GM12878 (cell line): ENCODE data around the gene SCARB1.

Source experiments
- FOXM1 ChIP-seq: IDR thresholded peaks from 2 replicates; pipeline ENCODE4 v1.6.1; 2012; ENCODE audit warnings: low read depth, mild to moderate bottlenecking, inconsistent platforms, low read length, moderate library complexity
- MEF2A ChIP-seq: IDR thresholded peaks from 2 replicates; pipeline ENCODE4 v1.6.1; 2011; ENCODE audit warnings: low read depth, mild to moderate bottlenecking, low read length, moderate library complexity; ENCODE audit not compliant: insufficient read depth
- RELA ChIP-seq: fragments of 450-650 bp; IDR thresholded peaks from 2 replicates; pipeline ENCODE4 v1.8.0; 2014; ENCODE audit warnings: borderline replicate concordance; ENCODE audit not compliant: partially characterized antibody
- SIN3A ChIP-seq: IDR thresholded peaks from 2 replicates; pipeline ENCODE4 v1.6.1; 2012; ENCODE audit warnings: low read depth, low read length, improper control_type of control experiment
- TAF1 ChIP-seq: IDR thresholded peaks from 2 replicates; pipeline ENCODE4 v1.6.1; 2011; ENCODE audit warnings: mild to moderate bottlenecking, low read depth, low read length, borderline replicate concordance
- TF ChIP-seq, protein P1 (sequence below): IDR thresholded peaks from 2 replicates; pipeline ENCODE4 v1.6.1; 2011; ENCODE audit warnings: low read depth, low read length, improper control_type of control experiment, borderline replicate concordance
- TF ChIP-seq, protein P2 (sequence below), 3 experiments: IDR thresholded peaks in 2 of 3; conservative IDR thresholded peaks in 1 of 3; 2 replicates each; pipeline ENCODE4 v1.5.1; 2011; ENCODE audit warnings: low read depth in 3 of 3, low read length in 3 of 3, mild to moderate bottlenecking in 3 of 3, control low read depth in 2 of 3, moderate library complexity in 2 of 3, inconsistent platforms in 1 of 3, mixed read lengths in 1 of 3; ENCODE audit not compliant: control insufficient read depth in 2 of 3, insufficient read depth in 1 of 3; ENCODE audit errors: extremely low read depth in 1 of 3

DNA sequence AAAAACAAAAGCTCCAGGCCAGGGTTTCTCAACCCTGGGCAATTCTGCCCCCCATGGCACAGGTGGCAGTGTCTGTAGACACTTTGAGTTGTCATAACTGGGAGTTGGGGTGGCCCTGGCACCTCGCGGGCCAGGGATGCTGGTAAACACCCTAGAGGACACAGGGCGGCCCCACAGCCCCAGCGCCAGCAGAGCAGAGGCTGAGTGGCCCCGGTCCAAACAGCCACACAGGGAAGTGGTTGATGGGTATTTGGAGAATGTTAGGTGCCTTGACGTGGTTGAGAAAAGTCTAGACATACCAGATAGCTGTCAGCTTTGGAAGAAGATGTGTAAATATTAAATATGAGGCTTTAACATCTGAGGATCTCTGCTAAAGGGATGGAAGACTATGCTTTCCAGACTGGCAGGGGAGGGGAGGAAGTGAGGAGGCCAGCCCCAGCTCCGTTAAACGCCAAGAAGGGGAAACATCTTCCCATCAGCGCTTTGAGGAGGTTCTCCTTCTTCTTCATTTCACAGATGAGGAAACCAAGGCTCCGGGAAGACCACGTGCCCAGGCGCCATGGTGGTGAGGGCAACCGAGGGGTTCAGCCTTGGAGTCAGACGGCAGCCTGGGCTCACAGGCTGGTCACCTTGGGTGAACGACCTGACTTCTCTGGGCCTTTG is 103.7 kb downstream of the SCARB1 start:
- TF ChIP-seq, protein P1, sequence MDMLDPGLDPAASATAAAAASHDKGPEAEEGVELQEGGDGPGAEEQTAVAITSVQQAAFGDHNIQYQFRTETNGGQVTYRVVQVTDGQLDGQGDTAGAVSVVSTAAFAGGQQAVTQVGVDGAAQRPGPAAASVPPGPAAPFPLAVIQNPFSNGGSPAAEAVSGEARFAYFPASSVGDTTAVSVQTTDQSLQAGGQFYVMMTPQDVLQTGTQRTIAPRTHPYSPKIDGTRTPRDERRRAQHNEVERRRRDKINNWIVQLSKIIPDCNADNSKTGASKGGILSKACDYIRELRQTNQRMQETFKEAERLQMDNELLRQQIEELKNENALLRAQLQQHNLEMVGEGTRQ, result no peak
- TF ChIP-seq, protein P2, sequence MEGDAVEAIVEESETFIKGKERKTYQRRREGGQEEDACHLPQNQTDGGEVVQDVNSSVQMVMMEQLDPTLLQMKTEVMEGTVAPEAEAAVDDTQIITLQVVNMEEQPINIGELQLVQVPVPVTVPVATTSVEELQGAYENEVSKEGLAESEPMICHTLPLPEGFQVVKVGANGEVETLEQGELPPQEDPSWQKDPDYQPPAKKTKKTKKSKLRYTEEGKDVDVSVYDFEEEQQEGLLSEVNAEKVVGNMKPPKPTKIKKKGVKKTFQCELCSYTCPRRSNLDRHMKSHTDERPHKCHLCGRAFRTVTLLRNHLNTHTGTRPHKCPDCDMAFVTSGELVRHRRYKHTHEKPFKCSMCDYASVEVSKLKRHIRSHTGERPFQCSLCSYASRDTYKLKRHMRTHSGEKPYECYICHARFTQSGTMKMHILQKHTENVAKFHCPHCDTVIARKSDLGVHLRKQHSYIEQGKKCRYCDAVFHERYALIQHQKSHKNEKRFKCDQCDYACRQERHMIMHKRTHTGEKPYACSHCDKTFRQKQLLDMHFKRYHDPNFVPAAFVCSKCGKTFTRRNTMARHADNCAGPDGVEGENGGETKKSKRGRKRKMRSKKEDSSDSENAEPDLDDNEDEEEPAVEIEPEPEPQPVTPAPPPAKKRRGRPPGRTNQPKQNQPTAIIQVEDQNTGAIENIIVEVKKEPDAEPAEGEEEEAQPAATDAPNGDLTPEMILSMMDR (IDR thresholded peaks at IDR 0.05 in 2 of 3, conservative IDR thresholded peaks at IDR 0.05 in 1 of 3; ENCODE audit: control insufficient read depth in 2 of 3, extremely low read depth in 1 of 3, insufficient read depth in 1 of 3, low read depth in 3 of 3, low read length in 3 of 3), result no peak
- TF ChIP-seq RELA, result no peak
- no peak for TF ChIP-seq SIN3A
- TF ChIP-seq FOXM1, result no peak
- TF ChIP-seq MEF2A, result no peak
- TF ChIP-seq TAF1, result no peak
